Lower leg skin (tissue), 3 donors: ENCODE measurements around the gene GLI3.

ENCODE experiments used
- POLR2A ChIP-seq, 2 donors: fragments of 450-650 bp; IDR thresholded peaks; one replicate each; pipeline ENCODE4 v1.6.1; 2016 to 2017; ENCODE audit warnings: antibody characterized with exemption in 2 of 2, mild to moderate bottlenecking in 1 of 2, moderate library complexity in 1 of 2
- TF ChIP-seq, protein P1 (sequence below), 3 donors: fragments of 450-650 bp; IDR thresholded peaks; one replicate each; pipeline ENCODE4 v1.5.1; 2016; ENCODE audit warnings: antibody characterized with exemption in 3 of 3, mild to moderate bottlenecking in 3 of 3, moderate library complexity in 2 of 3

DNA sequence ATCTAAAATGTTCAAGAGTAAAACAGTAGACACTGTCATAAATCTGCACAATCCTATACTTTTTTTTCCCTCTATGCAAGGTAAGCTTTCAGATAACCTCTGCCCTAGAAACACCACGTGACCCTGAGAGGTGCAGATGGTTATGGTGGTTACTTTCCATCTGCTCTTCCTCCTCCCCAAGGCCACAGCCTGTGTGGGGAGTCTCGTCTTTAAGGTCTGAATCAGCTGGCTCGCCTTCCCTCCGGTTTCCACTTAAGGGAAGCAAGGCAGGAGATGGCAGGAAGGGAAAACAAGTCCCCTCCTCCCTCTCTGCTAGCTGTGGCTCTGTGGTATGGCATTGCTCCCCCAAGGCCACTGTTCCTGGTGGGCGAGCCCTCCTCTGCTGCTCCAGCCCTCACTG, 181.8 kb downstream of the GLI3 start:
- TF ChIP-seq, protein P1, sequence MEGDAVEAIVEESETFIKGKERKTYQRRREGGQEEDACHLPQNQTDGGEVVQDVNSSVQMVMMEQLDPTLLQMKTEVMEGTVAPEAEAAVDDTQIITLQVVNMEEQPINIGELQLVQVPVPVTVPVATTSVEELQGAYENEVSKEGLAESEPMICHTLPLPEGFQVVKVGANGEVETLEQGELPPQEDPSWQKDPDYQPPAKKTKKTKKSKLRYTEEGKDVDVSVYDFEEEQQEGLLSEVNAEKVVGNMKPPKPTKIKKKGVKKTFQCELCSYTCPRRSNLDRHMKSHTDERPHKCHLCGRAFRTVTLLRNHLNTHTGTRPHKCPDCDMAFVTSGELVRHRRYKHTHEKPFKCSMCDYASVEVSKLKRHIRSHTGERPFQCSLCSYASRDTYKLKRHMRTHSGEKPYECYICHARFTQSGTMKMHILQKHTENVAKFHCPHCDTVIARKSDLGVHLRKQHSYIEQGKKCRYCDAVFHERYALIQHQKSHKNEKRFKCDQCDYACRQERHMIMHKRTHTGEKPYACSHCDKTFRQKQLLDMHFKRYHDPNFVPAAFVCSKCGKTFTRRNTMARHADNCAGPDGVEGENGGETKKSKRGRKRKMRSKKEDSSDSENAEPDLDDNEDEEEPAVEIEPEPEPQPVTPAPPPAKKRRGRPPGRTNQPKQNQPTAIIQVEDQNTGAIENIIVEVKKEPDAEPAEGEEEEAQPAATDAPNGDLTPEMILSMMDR (IDR thresholded peaks at IDR 0.05): no peak
- TF ChIP-seq POLR2A (IDR thresholded peaks at IDR 0.05): no peak
